ENCODE data around the gene CLCN6. TPM values are rescaled to one million over a fixed set of nuclear protein-coding genes. Genes with fewer than 3 reads are reported as not detected.

CLCN6 gene
- total RNA-seq, 1 experiment from 2014 or later, result 17.4 TPM

- H3K27me3 Mint-ChIP-seq (ENCODE audit: unreplicated experiment), result peaks cover 39% of the 10 kb centered on the region
- H3K9me3 Mint-ChIP-seq (ENCODE audit: low read depth, unreplicated experiment), result no peaks in the 10 kb centered on the region
- no TSS peak for BruUV-seq (replicated peaks)
- TF ChIP-seq CTCF (IDR thresholded peaks at IDR 0.05; ENCODE audit: unreplicated experiment), result no peak
- H3K36me3 Mint-ChIP-seq (ENCODE audit: insufficient read depth, unreplicated experiment), result no peaks in the 10 kb centered on the region
- no peaks in the 10 kb centered on the region for H3K4me1 Mint-ChIP-seq (ENCODE audit: low read depth, unreplicated experiment)
- intact Hi-C loops (cut with micrococcal nuclease; ENCODE audit: unreplicated experiment), result loop anchor here (5.0 kb wide), 1 partner anchor 39 kb away; no protein-coding TSS in a partner anchor
- no peak overlapping the region for H3K27ac Mint-ChIP-seq (ENCODE audit: unreplicated experiment)
- no peak overlapping the region for H3K4me3 Mint-ChIP-seq (ENCODE audit: low read depth, unreplicated experiment)
- no peak for DNase-seq
- CTCF ChIA-PET, result interaction anchor here (1.1 kb wide), 1 partner anchor 44 kb away, joined by 4 read pairs; no protein-coding TSS in a partner anchor
These were observed 85.6 kb downstream of the CLCN6 start for GRCh38 chr1:11891433-11892186.

Other genes starting within 250 kb of the CLCN6 start
- gene FBXO2, start 151.8 kb upstream of the CLCN6 start, total RNA-seq (2022), result 3.3 and 4.0 TPM in 2 replicates
- 9.8 and 10.1 TPM in 2 replicates for gene FBXO44, start 151.3 kb upstream of the CLCN6 start, total RNA-seq (2022)
- 3.0 and 3.9 TPM in 2 replicates for gene FBXO6, start 142.0 kb upstream of the CLCN6 start, total RNA-seq (2022)
- 19.2 and 23.4 TPM in 2 replicates for gene MAD2L2, start 125.0 kb upstream of the CLCN6 start, total RNA-seq (2022)
- not detected in 2 replicates for gene DRAXIN, start 114.5 kb upstream of the CLCN6 start, total RNA-seq (2022)
- 30.4 and 41.2 TPM in 2 replicates for gene AGTRAP, start 70.1 kb upstream of the CLCN6 start, total RNA-seq (2022)
- gene C1orf167, start 44.0 kb upstream of the CLCN6 start, total RNA-seq (2022), result not detected in 2 replicates
- 16.4 and 21.0 TPM in 2 replicates for gene MTHFR, start 227 bp upstream of the CLCN6 start, total RNA-seq (2022)
- gene NPPA, start 41.6 kb downstream of the CLCN6 start, total RNA-seq (2022), result not detected in 2 replicates
- not detected in 2 replicates for gene NPPB, start 52.8 kb downstream of the CLCN6 start, total RNA-seq (2022)
- 33.7 and 37.8 TPM in 2 replicates for gene KIAA2013, start 120.2 kb downstream of the CLCN6 start, total RNA-seq (2022)
- 77.2 and 80.2 TPM in 2 replicates for gene PLOD1, start 128.5 kb downstream of the CLCN6 start, total RNA-seq (2022)
- 61.8 and 66.5 TPM in 2 replicates for gene MFN2, start 174.3 kb downstream of the CLCN6 start, total RNA-seq (2022)
- 23.4 and 28.8 TPM in 2 replicates for gene MIIP, start 213.3 kb downstream of the CLCN6 start, total RNA-seq (2022)

Measured in Calu3 (cell line).